B cell (primary cell): ENCODE measurements around the gene IL6ST. TPM values are rescaled to one million over a fixed set of nuclear protein-coding genes. Genes with fewer than 3 reads are reported as not detected.
"Not testable (repeated sequence)": the region's sequence is repeated elsewhere in the genome, so short reads cannot be mapped to it uniquely, and the experiment has no call there.

Experiments
- ATAC-seq: fragments of 200-7000 bp; cut with Tn5 transposase; one replicate; pipeline ENCODE4 v1.10.0; 2021; ENCODE audit warnings: low read depth, mild to moderate bottlenecking, moderate number of reproducible peaks, moderate library complexity
- CTCF ChIA-PET: fragments of 350-600 bp; sonication (Branson Sonifier 250); formaldehyde crosslinking; loops from one replicate; lab custom pipeline; 2021; ENCODE audit warnings: antibody characterized with exemption, inconsistent platforms; lab: Charles Lee
- POLR2A ChIA-PET: fragments of 350-600 bp; sonication (Branson Sonifier 250); formaldehyde crosslinking; loops from one replicate; lab custom pipeline; 2021; ENCODE audit warnings: antibody characterized with exemption; lab: Charles Lee
- DNase-seq: peaks from one replicate; pipeline ENCODE4 v3.0.0; 2013
- H2AFZ ChIP-seq: 2 replicates; pipeline ENCODE4 v1.6.1; 2012; ENCODE audit warnings: mild to moderate bottlenecking, low read depth, low read length; ENCODE audit not compliant: insufficient read depth, poor library complexity, severe bottlenecking
- H3K27ac ChIP-seq, 2 donors: 1 replicate in 1 of 2; 2 replicates in 1 of 2; pipeline ENCODE4 v1.5.1; 2012 to 2013; ENCODE audit warnings: low read length in 2 of 2, mild to moderate bottlenecking in 2 of 2, moderate library complexity in 1 of 2
- H3K27me3 ChIP-seq, 4 experiments: fragments of 200-600 bp in 1 of 4; sonication (generic) in 1 of 4; replicated peaks in 1 of 4; 1 replicate in 2 of 4; 2 replicates in 2 of 4; pipeline versions ENCODE4 v1.6.1 to v1.7.0; 2013 to 2016; ENCODE audit warnings: low read length in 3 of 4, mild to moderate bottlenecking in 2 of 4, mixed read lengths in 1 of 4, moderate library complexity in 1 of 4; ENCODE audit not compliant: insufficient read depth in 4 of 4, control insufficient read depth in 3 of 4; ENCODE audit errors: control extremely low read depth in 1 of 4
- H3K36me3 ChIP-seq, 2 experiments: replicated peaks in 1 of 2; 1 replicate in 1 of 2; 2 replicates in 1 of 2; pipeline versions ENCODE4 v1.6.1 to v1.7.1; 2013; ENCODE audit warnings: low read length in 1 of 2; ENCODE audit not compliant: insufficient read depth in 2 of 2, control insufficient read depth in 1 of 2; ENCODE audit errors: control extremely low read depth in 1 of 2, extremely low read depth in 1 of 2
- H3K4me1 ChIP-seq, 2 donors: fragments of 200-600 bp in 1 of 2; sonication (generic) in 1 of 2; 1 replicate in 1 of 2; 2 replicates in 1 of 2; pipeline versions ENCODE4 v1.5.1 to v1.6.1; 2013 to 2017; ENCODE audit warnings: low read length in 2 of 2; ENCODE audit not compliant: control insufficient read depth in 2 of 2, insufficient read depth in 2 of 2
- H3K4me2 ChIP-seq: replicated peaks from 2 replicates; pipeline ENCODE3; 2012; ENCODE audit warnings: mild to moderate bottlenecking, low read depth, low read length; ENCODE audit not compliant: poor library complexity, severe bottlenecking
- H3K4me3 ChIP-seq, 5 experiments: fragments of 200-600 bp in 1 of 5; sonication (generic) in 1 of 5; 1 replicate in 3 of 5; 2 replicates in 2 of 5; pipeline versions ENCODE4 v1.5.1 to v1.7.0; 2011 to 2016; ENCODE audit warnings: low read length in 4 of 5, mild to moderate bottlenecking in 4 of 5, low read depth in 2 of 5, control low read depth in 1 of 5, moderate library complexity in 1 of 5; ENCODE audit not compliant: insufficient read depth in 1 of 5; ENCODE audit errors: control extremely low read depth in 1 of 5, extremely low read depth in 1 of 5
- H3K79me2 ChIP-seq: fragments of 200-600 bp; sonication (generic); one replicate; pipeline ENCODE4 v1.6.0; 2016; ENCODE audit warnings: low read length; ENCODE audit not compliant: control insufficient read depth, insufficient read depth
- H3K9ac ChIP-seq: fragments of 200-600 bp; sonication (generic); 2 replicates; pipeline ENCODE4 v1.6.1; 2017; ENCODE audit warnings: mild to moderate bottlenecking, low read length, moderate library complexity
- H3K9me3 ChIP-seq, 3 donors: one replicate each; pipeline versions ENCODE4 v1.6.1 to v1.7.1; 2013; ENCODE audit warnings: low read length in 2 of 3; ENCODE audit not compliant: control insufficient read depth in 2 of 3, insufficient read depth in 1 of 3; ENCODE audit errors: control extremely low read depth in 1 of 3
- H4K20me1 ChIP-seq: 2 replicates; pipeline ENCODE4 v1.6.0; 2012; ENCODE audit warnings: mild to moderate bottlenecking, low read length; ENCODE audit not compliant: insufficient read depth, control insufficient read depth, poor library complexity, severe bottlenecking
- H3K27ac Mint-ChIP-seq: one replicate; pipeline ENCODE4 v1.8.0; 2021; ENCODE audit warnings: mixed read lengths
- H3K27me3 Mint-ChIP-seq: one replicate; pipeline ENCODE4 v1.8.0; 2021; ENCODE audit warnings: mixed read lengths
- H3K4me1 Mint-ChIP-seq: one replicate; pipeline ENCODE4 v1.8.0; 2021; ENCODE audit warnings: mixed read lengths
- H3K4me3 Mint-ChIP-seq: one replicate; pipeline ENCODE4 v1.8.0; 2021; ENCODE audit warnings: mixed read lengths
- H3K9me3 Mint-ChIP-seq: one replicate; pipeline ENCODE4 v1.8.0; 2022; ENCODE audit warnings: mixed read lengths; ENCODE audit not compliant: insufficient read depth
- CTCF ChIP-seq: fragments of 200-600 bp; IDR thresholded peaks from one replicate; pipeline ENCODE4 v1.8.0; 2022; ENCODE audit warnings: antibody characterized with exemption, mild to moderate bottlenecking
- EZH2 ChIP-seq: IDR thresholded peaks from 2 replicates; pipeline ENCODE4 v1.6.1; 2012; ENCODE audit warnings: borderline replicate concordance, low read depth, mild to moderate bottlenecking, moderate library complexity, low read length; ENCODE audit not compliant: insufficient read depth, poor library complexity, severe bottlenecking
- WGBS: methylation state at CpG from one replicate; pipeline ENCODE4 v1.1.5; 2013; ENCODE audit warnings: missing lambda C conversion rate; ENCODE audit not compliant: insufficient coverage; 5-methylcytosine and 5-hydroxymethylcytosine counted together
- intact Hi-C: fragments of 100-400 bp; cut with micrococcal nuclease; formaldehyde crosslinking; loops from one replicate; pipeline ENCODE4 v1.10.0; 2022
- polyA minus RNA-seq: library from RNA; depleted of rRNA, polyadenylated mRNA; stranded (reverse); fragments of >200 nt; gene quantifications from 2 replicates; pipeline ENCODE4 v1.2.3, GENCODE V29; 2012
- polyA plus RNA-seq: library from polyadenylated mRNA; depleted of rRNA; stranded (reverse); fragments of >200 nt; gene quantifications from 2 replicates; pipeline ENCODE4 v1.2.3, GENCODE V29; 2012
- total RNA-seq, 2 donors: library from RNA; stranded (reverse); fragments of 120-200 nt in 1 of 2; gene quantifications; 1 replicate in 1 of 2; 2 replicates in 1 of 2; pipeline versions ENCODE4 v1.2.3 to v1.2.4, GENCODE V29; 2013 to 2022

Gene IL6ST
- total RNA-seq = 28.0 and 31.1 TPM in 2 replicates
- 21.9 TPM for total RNA-seq (2013)
- polyA plus RNA-seq = 4.3 and 10.3 TPM in 2 replicates
- 9.4 and 30.4 TPM in 2 replicates for polyA minus RNA-seq

DNA sequence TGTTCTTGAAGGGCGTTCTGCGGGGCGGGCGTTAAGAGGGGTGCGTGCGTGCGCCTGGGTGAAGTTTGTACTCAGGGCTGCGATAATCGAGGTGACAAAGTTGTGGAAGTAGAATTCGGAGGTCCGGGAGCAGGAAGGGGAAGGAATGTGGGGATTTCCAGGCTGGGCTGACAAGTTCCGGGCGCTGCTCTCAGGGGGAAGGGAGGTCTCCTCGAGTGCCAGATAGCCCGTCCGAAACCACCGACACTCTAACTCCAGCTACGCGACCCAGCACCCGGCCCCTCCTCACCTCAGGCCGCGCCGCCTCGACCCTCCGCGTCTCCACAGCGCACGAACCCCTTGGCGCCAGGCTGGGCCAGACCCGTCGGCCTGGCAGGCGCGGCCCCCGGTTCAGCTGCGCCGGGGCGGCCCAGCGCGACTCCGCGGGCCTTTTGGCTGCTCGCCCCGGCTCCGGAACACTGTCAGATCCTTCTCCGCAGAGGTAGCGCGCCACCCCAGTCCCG is at the start of gene IL6ST:
Gene IL6ST, minus strand, starts transcription at position 469 of the 503 bp plus-strand sequence. CDS start 18,685 bp downstream, outside the sequence.
- ATAC-seq (peak; percentile 0), DNase-seq (no peak)
- no peak for TF ChIP-seq CTCF
- TF ChIP-seq EZH2 = no peak
- Mint-ChIP-seq H3K27me3 (peaks cover 4% of the 10 kb centered on the region), H3K4me3 (peak within 1 kb of the TSS; percentile 89), H3K4me1 (peaks cover 35% of the 10 kb centered on the region), H3K9me3 (peaks cover 3% of the 10 kb centered on the region), H3K27ac (peak within 1 kb of the TSS; percentile 78)
- POLR2A ChIA-PET = interaction anchor here (1.0 kb wide), 1 partner anchor 687 kb away, joined by 3 read pairs; the partner anchor contains the start of genes DHX29 and MTREX
- intact Hi-C loops = loop anchor here (5.0 to 10.0 kb wide), 5 partner anchors 452 to 1680 kb away; partner anchors contain the start of genes ARL15 and CDC20B
- Histone ChIP-seq H4K20me1 (no peaks in the 10 kb centered on the region), H3K79me2 (peaks cover 23% of the 10 kb centered on the region), H3K9me3 (no peaks in the 10 kb centered on the region), H3K4me1 (peaks cover 11 to 18% of the 10 kb centered on the region in 2 donors), H3K27me3 (no peaks in the 10 kb centered on the region), H3K36me3 (no peaks in the 10 kb centered on the region), H3K4me3 (peak within 1 kb of the TSS; percentile 75 to 97 (median 91)), H3K9ac (peak within 1 kb of the TSS; percentile 91), H2AFZ (peak within 1 kb of the TSS; percentile 93), H3K27ac (peak within 1 kb of the TSS; percentile 75 to 94), H3K4me2 (peak within 1 kb of the TSS; percentile 85)
- under 1% methylated on average over 48 of the region's 48 CpGs for WGBS
- CTCF ChIA-PET = interaction anchor here (1.3 kb wide), 1 partner anchor 58 kb away, joined by 6 read pairs; no protein-coding TSS in a partner anchor

- H3K27ac ChIP-seq = no peak overlapping the region
- Mint-ChIP-seq H3K27ac (no peak overlapping the region), H3K4me1 (no peaks in the 10 kb centered on the region), H3K9me3 (no peaks in the 10 kb centered on the region), H3K4me3 (no peak overlapping the region), H3K27me3 (peaks cover 4% of the 10 kb centered on the region)
- no peak overlapping the region for H3K4me2 ChIP-seq
- ChIA-PET POLR2A (no interaction called here), CTCF (no interaction called here)
- H3K4me1 ChIP-seq = no peaks in the 10 kb centered on the region
- H3K79me2 ChIP-seq = no peaks in the 10 kb centered on the region
- H3K4me3 ChIP-seq = no peak overlapping the region
- DNase-seq (no peak), ATAC-seq (no peak)
- H4K20me1 ChIP-seq = no peaks in the 10 kb centered on the region
- 100% methylated on average over 1 of the region's 2 CpGs for WGBS
- H3K27me3 ChIP-seq = no peaks in the 10 kb centered on the region
- no peaks in the 10 kb centered on the region for H3K9me3 ChIP-seq
- TF ChIP-seq EZH2 = no peak
- TF ChIP-seq CTCF = no peak
- intact Hi-C loops = no loop called here
- H3K9ac ChIP-seq = no peak overlapping the region
- no peaks in the 10 kb centered on the region for H3K36me3 ChIP-seq
- no peak overlapping the region for H2AFZ ChIP-seq
These were observed 45.2 kb upstream of the IL6ST start for GRCh38 chr5:56039985-56040384.

GRCh38 chr5:56038206-56038605 is 43.4 kb upstream of the IL6ST start:
- H3K9ac ChIP-seq, H3K4me3 Mint-ChIP-seq, H3K4me1 ChIP-seq, H3K27ac Mint-ChIP-seq, H3K9me3 Mint-ChIP-seq, H3K27ac ChIP-seq, intact Hi-C loops, H2AFZ ChIP-seq, CTCF ChIA-PET, H3K36me3 ChIP-seq, H3K4me2 ChIP-seq, H3K27me3 Mint-ChIP-seq, ATAC-seq, H3K4me3 ChIP-seq, H4K20me1 ChIP-seq, POLR2A ChIA-PET, H3K9me3 ChIP-seq, H3K4me1 Mint-ChIP-seq, H3K27me3 ChIP-seq, DNase-seq, H3K79me2 ChIP-seq: not testable (repeated sequence)
- WGBS = no CpG with 5 or more reads among the region's 6 CpGs
